Measurements from ENCODE around the gene SGSH.
"Not testable (repeated sequence)": the region's sequence is repeated elsewhere in the genome, so short reads cannot be mapped to it uniquely, and the experiment has no call there.

DNA sequence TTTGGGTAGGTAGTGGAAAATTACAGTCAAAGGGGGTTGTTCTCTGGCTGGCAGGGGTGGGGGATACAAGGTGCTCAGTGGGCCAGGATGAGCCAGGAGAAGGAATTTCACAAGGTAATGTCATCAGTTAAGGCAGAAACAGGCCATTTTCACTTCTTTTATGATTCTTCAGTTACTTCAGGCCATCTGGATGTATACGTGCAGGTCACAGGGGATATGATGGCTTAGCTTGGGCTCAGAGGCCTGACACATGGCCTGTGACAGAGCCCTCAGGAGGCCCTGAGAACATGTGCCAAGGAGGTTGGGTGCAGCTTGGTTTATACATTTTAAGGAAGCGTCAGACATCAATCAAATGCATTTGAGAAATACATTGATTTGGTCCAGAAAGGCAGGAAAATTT is 38.2 kb upstream of the SGSH start:
- not testable (repeated sequence) for TF ChIP-seq CTCF (optimal IDR thresholded peaks at IDR 0.05 in 1 of 3, IDR thresholded peaks at IDR 0.05 in 1 of 3, conservative IDR thresholded peaks at IDR 0.05 in 1 of 3; ENCODE audit: extremely low read depth in 1 of 3, insufficient read depth in 2 of 3, low read length in 3 of 3); EZH2 (IDR thresholded peaks at IDR 0.05; ENCODE audit: low read length)
